ENCODE measurements around the gene ZNF565.
"Not testable (repeated sequence)": the region's sequence is repeated elsewhere in the genome, so short reads cannot be mapped to it uniquely, and the experiment has no call there.

ZNF565 gene

GRCh38 chr19:36212895-36213294 lies 1.6 kb downstream of the ZNF565 start:
- no peak for DNase-seq (ENCODE audit: low read depth)

GRCh38 chr19:36210497-36210896 lies 4.0 kb downstream of the ZNF565 start:
- DNase-seq (ENCODE audit: low read depth): no peak

GRCh38 chr19:36209372-36209771 lies 5.1 kb downstream of the ZNF565 start:
- no peak for DNase-seq (ENCODE audit: low read depth)

- no peak for DNase-seq (ENCODE audit: low read depth)
Measured at GRCh38 chr19:36207605-36208252, 6.7 kb downstream of the ZNF565 start.

DNA sequence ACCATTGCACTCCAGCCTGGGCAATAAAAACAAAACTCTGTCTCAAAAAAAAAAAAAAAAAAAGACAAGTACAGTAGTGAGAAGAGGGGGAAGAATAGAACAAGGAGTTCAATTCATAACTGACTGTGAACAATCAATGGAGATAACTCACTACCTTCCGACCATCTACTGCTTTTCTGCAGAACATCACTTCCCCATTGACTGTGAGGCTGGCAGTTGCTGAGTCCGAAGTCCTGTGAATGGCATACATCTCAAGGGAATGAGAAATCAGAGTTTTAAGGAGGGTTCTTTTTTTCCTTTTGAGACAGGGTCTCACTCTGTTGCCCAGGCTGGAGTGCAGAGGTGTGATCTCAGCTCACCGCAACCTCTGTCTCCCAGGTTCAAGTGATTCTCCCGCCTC lies 11.2 kb downstream of the ZNF565 start:
- DNase-seq (ENCODE audit: low read depth): no peak

- no peak for DNase-seq (ENCODE audit: low read depth)
Measured at GRCh38 chr19:36201684-36202083, 12.8 kb downstream of the ZNF565 start.

DNA sequence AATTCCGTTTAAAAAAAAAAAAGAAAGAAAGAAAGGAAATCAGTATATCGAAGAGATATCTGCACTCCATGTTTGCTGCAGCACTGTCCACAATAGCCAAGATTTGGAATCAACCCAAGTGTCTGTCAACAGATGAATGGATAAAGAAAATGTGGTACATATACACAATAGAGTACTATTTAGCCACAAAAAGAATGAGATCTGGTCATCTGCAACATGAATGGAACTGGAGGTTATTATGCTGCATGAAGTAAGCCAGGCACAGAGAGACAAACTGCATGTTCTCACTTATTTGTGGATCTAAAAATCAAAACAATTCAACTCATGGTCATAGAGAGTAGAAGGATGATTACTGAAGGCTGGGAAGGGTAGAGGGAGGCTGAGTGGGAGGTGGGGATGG lies 16.3 kb downstream of the ZNF565 start:
- DNase-seq (ENCODE audit: low read depth): no peak

DNA sequence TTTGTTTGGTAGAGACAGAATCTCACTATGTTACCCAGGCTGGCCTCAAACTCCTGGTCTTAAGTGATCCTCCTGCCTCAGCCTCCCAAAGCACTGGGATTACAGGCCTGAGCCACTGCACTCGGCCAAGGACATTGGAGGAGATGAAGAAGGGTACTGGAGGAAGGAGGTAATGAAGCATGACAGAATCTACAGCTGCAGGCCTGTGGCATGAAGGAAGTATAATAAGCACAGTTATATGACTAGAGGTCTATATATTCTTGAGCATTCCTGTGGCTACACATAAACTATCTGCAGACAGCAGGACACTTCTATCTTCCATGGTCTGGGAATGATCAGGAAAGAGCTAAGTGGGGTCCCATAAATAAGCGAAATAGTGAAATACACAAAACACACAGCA lies 18.2 kb downstream of the ZNF565 start:
- DNase-seq (ENCODE audit: low read depth): no peak

GRCh38 chr19:36186722-36187121 lies 27.7 kb downstream of the ZNF565 start:
- DNase-seq (ENCODE audit: low read depth): not testable (repeated sequence)

DNA sequence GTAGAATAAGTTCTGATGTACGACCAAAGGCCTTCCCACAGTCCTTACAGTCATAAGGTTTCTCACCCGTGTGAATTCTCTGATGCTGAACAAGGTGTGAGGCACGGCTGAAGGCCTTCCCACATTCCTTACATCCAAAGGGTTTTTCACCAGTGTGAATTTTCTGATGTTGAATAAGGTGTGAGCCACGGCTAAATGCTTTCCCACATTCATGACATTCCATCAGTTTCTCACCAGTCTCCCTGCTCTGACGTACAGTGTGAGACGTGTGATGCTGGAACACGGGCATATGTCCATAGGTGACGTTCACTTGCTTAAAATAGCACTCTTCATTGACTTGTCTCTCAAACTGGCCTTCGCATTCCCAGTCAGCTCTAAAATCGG lies 31.2 kb downstream of the ZNF565 start:
- DNase-seq (ENCODE audit: low read depth): no peak

- no peak for DNase-seq (ENCODE audit: low read depth)
Measured at GRCh38 chr19:36182612-36183244, 31.7 kb downstream of the ZNF565 start.

DNA sequence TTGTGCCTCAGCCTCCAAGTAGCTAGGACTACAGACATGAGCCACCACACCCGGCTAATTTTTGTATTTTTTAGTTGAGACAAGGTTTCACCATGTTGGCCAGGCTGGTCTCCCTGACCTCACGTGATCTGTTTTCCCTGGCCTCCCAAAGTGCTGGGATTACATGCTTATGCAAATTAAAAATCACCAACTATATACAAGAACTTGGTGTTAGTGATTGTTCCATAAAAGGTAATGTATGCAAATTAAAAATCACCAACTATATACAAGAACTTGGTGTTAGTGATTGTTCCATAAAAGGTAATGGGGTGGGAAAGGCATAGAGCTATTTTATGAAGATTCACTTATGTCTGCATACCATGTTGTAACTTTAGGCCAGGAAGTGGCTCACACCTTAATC lies 35.4 kb downstream of the ZNF565 start:
- DNase-seq (ENCODE audit: low read depth): not testable (repeated sequence)

DNA sequence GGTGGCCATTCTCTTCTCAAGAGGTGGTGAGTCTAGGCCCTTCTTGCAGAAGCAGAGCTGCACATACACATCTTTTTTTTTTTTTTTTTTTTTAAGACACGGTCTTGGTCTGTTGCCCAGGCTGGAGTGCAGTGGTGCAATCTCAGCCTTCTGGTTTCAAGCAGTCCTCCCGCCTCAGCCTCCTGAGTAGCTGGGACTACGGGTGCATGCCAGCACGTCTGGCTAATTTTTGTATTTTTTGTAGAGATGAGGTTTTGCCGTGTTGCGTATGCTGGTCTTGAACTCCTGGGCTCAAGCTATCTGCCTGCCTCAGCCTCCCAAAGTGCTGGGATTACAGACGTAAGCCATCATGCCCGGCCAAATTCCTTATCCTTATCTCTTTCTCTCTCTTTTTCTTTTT lies 40.6 kb downstream of the ZNF565 start:
- DNase-seq (ENCODE audit: low read depth): not testable (repeated sequence)

- DNase-seq (ENCODE audit: low read depth): no peak
Measured at GRCh38 chr19:36172852-36173251, 41.6 kb downstream of the ZNF565 start.

GRCh38 chr19:36169084-36169760 lies 45.2 kb downstream of the ZNF565 start:
- DNase-seq (ENCODE audit: low read depth): no peak

DNA sequence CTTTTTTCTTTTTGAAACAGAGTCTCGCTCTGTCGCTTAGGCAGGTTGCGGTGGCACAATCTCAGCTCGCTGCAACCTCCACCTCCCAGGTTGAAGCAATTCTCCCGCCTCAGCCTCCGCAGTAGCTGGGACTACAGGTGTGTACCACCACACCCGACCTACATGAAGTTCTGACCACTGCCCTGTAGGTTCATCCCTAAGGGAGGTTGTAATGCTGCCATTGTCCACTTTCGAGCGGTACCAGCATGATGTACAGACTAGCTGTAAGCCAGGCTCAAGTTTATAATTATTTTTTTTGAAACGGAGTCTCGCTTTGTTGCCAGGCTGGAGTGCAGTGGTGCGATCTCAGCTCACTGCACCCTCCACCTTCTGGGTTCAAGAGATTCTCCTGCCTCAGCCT lies 50.7 kb downstream of the ZNF565 start:
- no peak for DNase-seq (ENCODE audit: low read depth)

DNA sequence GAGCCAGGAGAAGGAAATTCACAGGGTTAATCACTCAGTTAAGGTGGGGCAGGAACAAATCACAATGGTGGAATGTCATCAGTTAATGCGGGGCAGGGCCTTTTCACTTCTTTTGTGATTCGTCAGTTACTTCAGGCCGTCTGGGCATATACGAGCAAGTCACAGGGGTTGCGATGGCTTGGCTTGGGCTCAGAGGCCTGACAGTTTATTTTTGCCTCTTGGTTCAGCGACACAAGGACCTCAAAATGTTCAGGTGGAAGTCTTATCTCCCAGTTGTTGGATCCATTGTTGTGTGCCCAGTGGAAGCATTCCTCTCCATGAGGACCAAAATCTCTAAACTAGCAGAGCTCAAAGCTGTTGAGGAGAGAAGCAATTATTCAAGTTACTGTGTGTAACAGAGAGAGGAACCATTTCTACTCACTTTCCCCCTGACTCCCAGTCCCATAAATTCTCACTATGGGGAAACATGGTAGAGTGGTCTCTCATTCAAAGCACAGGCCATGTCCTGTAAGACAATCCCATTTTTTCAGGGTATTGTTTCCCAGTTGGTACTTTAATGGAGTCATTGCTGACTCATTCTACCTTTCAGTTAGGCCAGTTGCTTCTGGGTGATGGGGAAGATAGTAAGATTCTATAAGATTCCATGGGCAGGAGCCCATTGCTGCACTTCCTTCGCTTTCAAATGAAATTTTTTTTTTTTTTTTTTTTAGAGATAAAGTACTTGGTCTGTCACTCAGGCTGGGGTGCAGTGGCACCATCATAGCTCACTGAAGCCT lies 53.5 kb downstream of the ZNF565 start:
- no peak for DNase-seq (ENCODE audit: low read depth)

DNA sequence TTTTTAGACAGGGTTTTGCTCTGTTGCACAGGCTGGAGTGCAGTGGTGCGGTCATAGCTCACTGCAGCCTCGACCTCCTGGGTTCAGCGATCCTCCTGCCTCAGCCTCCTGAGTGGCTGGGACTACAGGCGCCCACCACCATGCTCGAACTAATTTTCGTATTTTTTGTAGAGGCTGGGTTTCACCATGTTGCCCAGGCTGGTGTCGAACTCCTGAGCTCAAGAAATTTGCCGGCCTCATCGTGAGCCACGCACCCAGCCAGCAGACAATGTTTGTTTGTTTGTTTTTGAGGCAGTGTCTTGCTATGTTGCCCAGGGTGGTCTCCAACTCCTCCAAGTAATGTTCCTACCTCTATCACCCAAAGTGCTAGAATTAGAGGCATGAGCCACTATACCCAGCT lies 61.3 kb downstream of the ZNF565 start:
- no peak for DNase-seq (ENCODE audit: low read depth)

GRCh38 chr19:36152352-36153091 lies 61.9 kb downstream of the ZNF565 start, which contains the start of gene COX7A1:
TSS of gene COX7A1 (minus strand) at chr19:36152447. CDS start at chr19:36152407, 40 bp downstream.
- DNase-seq (ENCODE audit: low read depth): no peak

DNA sequence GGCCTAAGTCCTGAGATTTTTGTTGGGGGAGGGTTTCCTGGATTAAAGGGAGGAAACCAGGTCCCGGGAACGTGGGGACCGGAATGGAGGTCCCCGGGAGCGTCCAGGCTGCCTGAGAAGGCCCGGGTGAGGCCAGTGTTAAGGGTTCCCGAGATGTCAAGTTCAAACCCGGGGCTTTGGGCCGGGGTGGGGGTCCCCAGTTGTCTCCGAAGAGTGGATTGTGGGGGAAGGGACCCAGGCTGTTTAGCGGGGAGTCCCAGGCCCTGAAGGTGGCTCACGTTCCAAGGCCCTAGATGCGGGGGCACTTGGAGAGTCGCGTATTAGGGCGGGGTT lies 62.5 kb downstream of the ZNF565 start:
- no peak for DNase-seq (ENCODE audit: low read depth)

- no peak for DNase-seq (ENCODE audit: low read depth)
Measured at GRCh38 chr19:36151144-36152018, 63.1 kb downstream of the ZNF565 start.
